Measurements from ENCODE around the gene LRRFIP1. TPM values are rescaled to one million over a fixed set of nuclear protein-coding genes. Genes with fewer than 3 reads are reported as not detected.

Gene LRRFIP1
- total RNA-seq, 4 donors from 2014 or later = 84.9 to 152 (median 120) TPM

- Histone ChIP-seq H3K9me3 (no peaks in the 10 kb centered on the region), H3K4me3 (peak overlapping the region in 1 of 4 donors; percentile 29), H3K36me3 (peaks cover 0 to 1% (median 0%) of the 10 kb centered on the region in 3 donors), H3K27ac (peak overlapping the region; percentile 61 to 99 (median 84)), H3K27me3 (no peaks in the 10 kb centered on the region), H3K4me1 (peaks cover 82 to 100% (median 91%) of the 10 kb centered on the region in 3 donors)
- 44 to 49% methylated on average over 5 of the region's 13 CpGs for WGBS, 2 donors
- intact Hi-C loops (cut with DNase I) = no loop called here
- TF ChIP-seq POLR2A (IDR thresholded peaks at IDR 0.05) (no peak), CTCF (IDR thresholded peaks at IDR 0.05) (no peak)
- DNase-seq = no peak
These were observed 73.2 kb downstream of the LRRFIP1 start for GRCh38 chr2:237700512-237701032.

DNA sequence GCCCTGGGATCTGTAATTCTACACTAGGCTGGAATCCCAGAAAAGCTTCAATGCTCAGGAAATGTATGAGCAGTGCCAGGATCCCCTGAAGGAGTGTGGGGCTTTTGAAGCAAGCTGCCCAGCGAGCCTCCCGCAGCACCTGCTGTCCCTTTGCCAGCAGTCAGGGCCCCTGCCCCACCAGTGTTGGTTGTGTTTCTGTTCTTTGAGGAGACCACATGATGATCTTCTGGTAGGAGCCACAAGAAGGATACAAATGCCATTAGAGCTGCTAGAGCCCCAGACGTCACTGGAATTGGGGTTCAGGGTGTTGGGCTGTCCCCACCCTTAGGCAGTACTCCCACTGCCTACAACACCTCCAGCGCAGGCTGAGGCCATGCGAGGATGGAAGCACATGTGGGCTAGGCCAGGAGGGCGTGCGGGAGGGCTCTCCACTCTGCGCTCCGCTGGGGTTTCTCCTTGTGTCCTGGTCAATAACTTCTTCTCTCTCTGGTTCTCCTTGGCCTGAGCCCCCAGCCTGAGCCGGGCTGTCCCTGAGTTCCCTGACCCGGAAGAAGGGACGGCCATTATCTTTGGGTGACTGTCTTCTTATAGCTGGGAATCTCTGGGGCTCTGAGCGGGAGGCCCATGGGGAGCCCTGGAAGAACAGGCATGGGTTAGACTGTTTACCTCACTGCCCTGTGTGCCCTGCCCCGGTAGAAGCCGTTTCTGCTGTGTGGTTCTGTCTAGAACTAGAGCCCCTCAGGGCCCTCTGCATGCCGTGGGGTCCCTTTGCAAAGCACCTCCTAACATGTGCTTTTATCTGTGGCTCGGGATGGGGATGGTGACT, 73.9 kb downstream of the LRRFIP1 start:
- H3K4me3 ChIP-seq = peak overlapping the region in 1 of 4 donors; percentile 29
- H3K9me3 ChIP-seq = no peaks in the 10 kb centered on the region
- H3K27ac ChIP-seq = peak overlapping the region; percentile 61 to 99 (median 84)
- WGBS, 2 donors = 67 to 78% methylated on average over 6 to 12 of the region's 17 CpGs
- no peaks in the 10 kb centered on the region for H3K27me3 ChIP-seq
- TF ChIP-seq POLR2A (IDR thresholded peaks at IDR 0.05) (no peak), CTCF (IDR thresholded peaks at IDR 0.05) (no peak)
- intact Hi-C loops (cut with DNase I) = no loop called here
- peaks cover 75 to 100% (median 87%) of the 10 kb centered on the region in 3 donors for H3K4me1 ChIP-seq
- peaks cover 0 to 6% (median 0%) of the 10 kb centered on the region in 3 donors for H3K36me3 ChIP-seq
- DNase-seq = no peak

DNA sequence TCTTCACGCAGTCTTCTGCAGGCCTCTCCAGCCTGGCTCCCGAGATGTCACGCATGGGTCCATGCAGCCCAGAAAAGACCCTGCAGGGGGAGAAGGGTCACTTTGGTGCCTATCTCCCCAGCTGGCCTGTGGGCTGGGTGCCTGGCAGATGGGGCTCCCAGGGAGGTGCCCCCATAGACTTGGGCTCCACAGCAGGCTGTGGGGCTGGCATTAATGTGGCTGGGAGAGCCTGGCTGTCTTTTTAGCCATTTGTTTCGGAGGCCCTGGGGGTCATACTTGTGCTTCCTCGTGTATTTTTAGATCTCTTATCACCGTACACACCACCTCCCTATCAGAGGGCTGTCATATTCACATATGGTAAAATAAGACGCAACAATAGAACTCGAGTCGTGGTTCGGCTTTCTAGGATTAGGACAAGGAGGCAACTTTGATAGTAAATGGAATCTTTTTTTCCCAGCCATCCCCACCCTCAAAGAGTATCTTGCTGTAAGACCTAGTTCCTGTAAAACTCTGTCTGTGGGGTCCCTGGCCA, 74.5 kb downstream of the LRRFIP1 start:
- Histone ChIP-seq H3K36me3 (peaks cover 0 to 6% (median 0%) of the 10 kb centered on the region in 3 donors), H3K9me3 (no peaks in the 10 kb centered on the region), H3K4me1 (peaks cover 68 to 100% (median 87%) of the 10 kb centered on the region in 3 donors), H3K27ac (peak overlapping the region; percentile 61 to 99 (median 84)), H3K27me3 (no peaks in the 10 kb centered on the region), H3K4me3 (peak overlapping the region in 2 of 4 donors; percentile 13 to 26)
- no peak for TF ChIP-seq POLR2A (IDR thresholded peaks at IDR 0.05)
- intact Hi-C loops (cut with DNase I) = no loop called here
- 49 to 66% methylated on average over 6 to 8 of the region's 10 CpGs for WGBS, 2 donors
- DNase-seq = no peak

- peaks cover 0 to 6% (median 0%) of the 10 kb centered on the region in 3 donors for H3K36me3 ChIP-seq
- intact Hi-C loops (cut with DNase I) = no loop called here
These were observed 75.3 kb downstream of the LRRFIP1 start for GRCh38 chr2:237702441-237703391.

More at GRCh38 chr2:237702441-237703391, 75.3 kb downstream of the LRRFIP1 start:
- Histone ChIP-seq H3K9me3 (no peaks in the 10 kb centered on the region), H3K27me3 (no peaks in the 10 kb centered on the region), H3K27ac (peak overlapping the region; percentile 61 to 99 (median 84)), H3K4me1 (peaks cover 64 to 100% (median 87%) of the 10 kb centered on the region in 3 donors), H3K4me3 (peak overlapping the region in 2 of 4 donors; percentile 13 to 26)
- 4 to 6% methylated on average over 14 to 16 of the region's 17 CpGs for WGBS, 2 donors
- TF ChIP-seq POLR2A (IDR thresholded peaks at IDR 0.05) (no peak), CTCF (IDR thresholded peaks at IDR 0.05) (peak in 1 of 6 experiments; percentile 3)
- DNase-seq = no peak

All from esophagus squamous epithelium (tissue), 5 donors.